HTR-8/SVneo (cell line): Measurements from ENCODE around the gene ZNF569.
A peak's percentile ranks its signal among the peaks of the same experiment; 100 is the strongest.

ENCODE experiments used
- DNase-seq: peaks from one replicate; pipeline ENCODE4 v3.0.0; 2011; ENCODE audit warnings: low spot score, mixed read lengths; ENCODE audit not compliant: insufficient read length
- FAIRE-seq: peaks from 2 replicates; lab custom pipeline; 2011; peaks lifted over from hg19 to GRCh38; lab: Jason Lieb, UNC

ZNF569 gene

DNA sequence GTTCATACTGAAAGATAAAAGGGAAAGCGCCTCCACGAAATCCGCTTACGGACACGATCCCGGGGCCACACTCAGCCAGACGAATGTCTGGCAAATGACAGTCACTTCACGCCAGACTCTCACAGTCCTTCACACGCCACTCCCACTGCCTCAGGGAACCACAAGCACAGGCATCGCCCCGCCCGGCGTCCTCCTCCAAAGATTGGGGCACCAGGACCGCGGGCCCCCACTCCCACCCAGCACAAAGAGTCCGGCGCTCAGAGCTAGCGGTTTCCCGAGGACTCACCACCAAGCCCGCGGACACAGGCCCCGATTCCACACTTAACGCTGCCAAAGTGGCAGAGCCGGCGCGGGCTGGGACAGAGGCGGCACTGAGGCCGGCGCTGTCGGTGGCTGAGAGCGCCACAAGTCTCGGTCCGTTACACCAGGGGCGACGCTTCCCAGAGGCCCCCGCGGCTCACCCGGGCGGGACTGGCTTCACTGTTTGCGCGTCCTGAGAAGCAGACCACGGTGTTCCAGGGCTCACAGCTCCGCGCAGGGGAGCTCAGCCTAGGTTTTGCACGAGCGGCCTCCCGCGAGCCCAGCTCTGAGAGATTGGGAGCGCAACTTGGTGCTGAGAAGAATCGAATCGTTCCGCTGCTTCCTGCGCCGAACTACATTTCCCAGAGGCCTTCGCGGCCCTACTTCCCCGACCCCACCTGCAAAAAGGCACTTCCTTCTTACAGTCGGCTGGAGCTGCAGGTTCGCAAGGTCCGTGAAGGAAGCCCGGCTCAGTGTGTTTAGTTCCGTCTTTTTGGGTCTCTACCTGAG, at the start of gene ZNF569:
ZNF569 (minus strand) TSS at position 647 of the 810 bp plus-strand sequence. CDS start 22,523 bp downstream, outside the sequence.
- DNase-seq (peak; percentile 85), FAIRE-seq (peak; percentile 94)

- FAIRE-seq (no peak), DNase-seq (no peak)
Observed at GRCh38 chr19:37513397-37513796, 46.2 kb upstream of the ZNF569 start.

DNA sequence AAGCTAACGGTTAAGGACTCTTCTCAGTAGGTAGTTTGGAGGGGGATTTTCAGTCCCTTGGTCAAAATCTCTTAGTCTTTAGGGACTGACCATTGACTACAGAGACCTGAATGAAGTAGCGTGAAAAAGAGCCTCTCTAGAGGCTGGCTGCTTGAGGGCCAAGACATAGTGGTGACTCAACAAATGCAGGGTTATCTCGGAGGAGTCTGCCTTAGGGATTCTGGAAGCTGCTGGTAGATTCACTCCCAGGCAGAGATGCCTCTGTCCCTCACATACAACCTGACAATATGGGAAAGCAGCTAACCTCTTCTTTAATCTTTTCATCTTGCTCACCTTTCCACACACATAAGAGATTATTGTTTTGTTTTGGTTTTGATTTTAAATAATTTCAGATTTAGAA, 44.6 kb upstream of the ZNF569 start:
- DNase-seq (no peak), FAIRE-seq (no peak)

GRCh38 chr19:37511186-37511585, 43.9 kb upstream of the ZNF569 start:
- FAIRE-seq (no peak), DNase-seq (no peak)

DNA sequence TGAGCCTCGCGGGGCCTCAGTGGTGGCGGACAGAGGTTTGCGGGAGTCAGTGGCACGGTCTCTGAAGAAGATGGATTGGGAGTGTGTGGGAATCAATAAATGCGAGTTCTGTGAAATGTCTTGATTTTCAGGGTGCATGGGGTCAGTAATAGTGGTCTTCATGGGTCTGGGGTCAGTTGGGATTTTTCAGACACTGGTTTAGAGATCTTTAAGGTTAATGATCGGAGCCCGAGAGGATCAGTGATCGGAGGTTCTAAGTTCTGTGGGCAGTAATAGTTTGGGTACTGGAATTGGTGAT, 39.9 kb upstream of the ZNF569 start:
- FAIRE-seq (no peak), DNase-seq (no peak)

GRCh38 chr19:37506387-37507166, 39.3 kb upstream of the ZNF569 start, which contains the start of gene ZNF793:
Gene ZNF793, plus strand, starts transcription at chr19:37506939. Its CDS starts 16,501 bp downstream, at chr19:37523440.
- FAIRE-seq (peak; percentile 64), DNase-seq (peak; percentile 42)

DNA sequence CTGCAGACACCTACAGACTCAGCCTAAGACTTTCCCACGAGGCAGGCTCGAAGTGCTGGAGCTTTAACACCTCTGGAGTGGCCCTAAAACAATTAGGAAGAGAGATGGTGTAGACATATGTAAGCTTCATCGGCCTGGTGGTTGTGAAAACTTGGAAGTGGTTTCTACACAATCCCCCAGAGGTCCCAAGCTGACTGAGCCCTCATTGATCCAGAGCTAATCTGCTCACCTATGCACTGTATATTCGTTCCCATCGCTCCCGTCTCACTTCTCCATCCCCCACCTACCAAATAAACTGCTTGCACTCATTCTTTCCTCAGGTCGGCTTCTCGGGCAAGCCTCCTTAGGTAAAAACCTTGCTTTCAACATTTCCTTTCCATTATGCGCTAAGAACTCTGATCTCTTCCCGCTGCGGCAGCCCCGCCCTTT, 38.7 kb upstream of the ZNF569 start:
- DNase-seq (no peak), FAIRE-seq (peak; percentile 83)

DNA sequence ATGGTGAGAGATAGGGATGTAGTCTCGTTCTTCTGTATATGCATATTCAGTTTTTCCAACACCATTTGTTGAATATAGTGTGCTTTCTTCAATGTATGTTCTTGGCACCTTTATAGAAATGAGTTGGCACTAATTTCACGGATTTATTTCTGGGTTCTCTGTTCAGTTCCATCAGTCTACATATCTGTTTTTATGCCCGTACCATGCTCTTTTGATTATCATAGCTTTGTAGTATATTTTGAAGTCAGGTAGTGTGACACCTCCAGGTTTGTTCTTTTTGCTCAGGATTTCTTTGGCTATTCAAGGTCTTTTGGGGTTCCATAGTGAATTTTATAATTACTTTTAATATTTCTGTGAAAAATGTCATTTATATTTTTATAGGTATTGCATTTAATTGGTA, 25.0 kb upstream of the ZNF569 start:
- FAIRE-seq = no peak
- DNase-seq = no peak

DNA sequence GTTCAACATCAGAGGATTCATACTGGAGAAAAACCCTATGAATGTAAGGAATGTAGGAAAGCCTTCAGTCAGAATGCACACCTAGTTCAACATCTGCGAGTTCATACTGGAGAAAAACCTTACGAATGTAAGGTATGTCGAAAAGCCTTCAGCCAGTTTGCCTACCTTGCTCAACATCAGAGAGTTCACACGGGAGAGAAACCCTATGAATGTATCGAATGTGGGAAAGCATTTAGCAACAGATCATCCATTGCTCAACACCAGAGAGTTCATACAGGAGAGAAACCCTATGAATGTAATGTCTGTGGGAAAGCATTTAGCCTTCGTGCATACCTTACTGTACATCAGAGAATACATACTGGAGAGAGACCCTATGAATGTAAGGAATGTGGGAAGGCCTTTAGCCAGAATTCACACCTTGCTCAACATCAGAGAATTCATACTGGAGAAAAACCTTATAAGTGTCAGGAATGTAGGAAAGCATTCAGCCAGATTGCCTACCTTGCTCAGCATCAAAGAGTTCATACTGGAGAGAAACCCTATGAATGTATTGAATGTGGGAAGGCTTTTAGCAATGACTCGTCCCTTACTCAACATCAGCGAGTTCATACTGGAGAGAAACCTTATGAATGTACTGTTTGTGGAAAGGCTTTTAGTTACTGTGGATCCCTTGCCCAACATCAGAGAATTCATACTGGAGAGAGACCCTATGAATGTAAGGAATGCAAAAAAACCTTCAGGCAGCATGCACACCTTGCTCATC, 17.3 kb upstream of the ZNF569 start:
- FAIRE-seq = no peak
- no peak for DNase-seq

GRCh38 chr19:37472165-37472564, 4.9 kb upstream of the ZNF569 start:
- DNase-seq (no peak), FAIRE-seq (no peak)

DNA sequence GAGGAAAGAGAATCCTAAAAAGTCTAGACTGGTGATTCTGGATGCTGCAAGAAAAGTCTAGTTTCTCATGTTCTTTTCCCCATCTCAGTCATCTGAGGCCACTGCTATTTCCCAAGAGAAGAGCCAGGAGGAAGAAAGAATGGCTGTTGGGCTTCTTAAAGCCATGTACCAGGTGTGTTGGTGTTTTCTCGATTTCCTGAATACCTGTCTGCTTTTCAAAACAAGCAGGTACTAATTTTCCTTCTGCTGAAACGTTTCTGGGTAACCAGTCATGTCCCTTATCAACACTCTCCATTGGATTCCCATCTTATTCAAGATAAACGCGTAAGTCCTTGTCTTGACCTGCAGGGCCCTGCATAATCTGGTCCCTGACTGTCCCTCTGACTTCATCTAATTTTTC, 3.0 kb upstream of the ZNF569 start:
- no peak for FAIRE-seq
- no peak for DNase-seq

- FAIRE-seq (peak; percentile 48), DNase-seq (peak; percentile 52)
Observed at GRCh38 chr19:37468961-37469777, 1.9 kb upstream of the ZNF569 start, which contains the start of gene ZNF570. Gene ZNF570, plus strand, starts transcription at chr19:37469356. Its CDS starts 999 bp downstream, at chr19:37470355.

DNA sequence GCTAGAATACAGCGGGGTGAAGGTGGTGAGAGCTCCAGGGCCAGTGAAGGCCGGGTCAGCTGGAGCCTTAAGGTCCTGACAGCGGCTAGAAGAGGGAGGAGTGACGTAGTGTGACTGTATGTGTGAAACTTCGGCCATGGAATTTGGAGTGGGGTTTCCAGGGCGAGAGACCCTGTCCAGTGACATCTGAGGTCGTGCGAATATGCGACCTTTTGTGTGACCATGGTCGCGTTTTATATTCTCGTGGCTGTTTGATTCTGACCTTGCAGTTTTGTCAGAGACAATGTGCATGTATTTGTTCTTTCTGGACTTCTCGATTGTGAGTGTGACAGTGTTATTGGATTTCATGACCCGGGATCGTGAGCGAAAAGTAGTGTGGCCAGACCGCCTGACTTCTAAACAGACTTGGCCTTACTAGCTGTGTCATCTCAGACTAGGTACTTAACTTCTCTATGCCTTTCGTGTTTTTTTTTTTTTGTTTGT, 405 bp upstream of the ZNF569 start:
- no peak for DNase-seq
- FAIRE-seq = no peak

DNA sequence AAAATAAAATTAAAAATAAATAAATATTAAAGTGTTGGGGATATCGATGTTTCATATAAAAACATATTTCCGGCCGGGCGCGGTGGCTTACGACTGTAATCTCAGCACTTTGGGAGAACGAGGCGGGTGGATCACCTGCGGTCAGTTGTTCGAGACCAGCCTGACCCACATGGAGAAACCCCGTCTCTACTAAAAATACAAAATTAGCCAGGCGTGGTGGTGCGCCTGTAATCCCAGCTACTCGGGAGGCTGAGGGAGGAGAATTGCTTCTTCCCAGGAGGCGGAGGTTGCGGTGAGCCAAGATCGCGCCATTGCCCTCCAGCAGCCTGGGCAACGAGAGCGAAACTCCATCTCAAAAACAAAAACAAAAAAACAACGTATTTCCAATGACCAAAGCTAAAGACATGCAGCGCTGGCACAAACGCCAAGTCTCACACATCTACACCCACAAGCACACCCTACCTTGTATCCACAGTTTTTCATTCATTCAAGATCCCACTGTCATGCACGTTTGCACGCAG, 907 bp downstream of the ZNF569 start:
- DNase-seq = no peak
- FAIRE-seq = no peak

DNA sequence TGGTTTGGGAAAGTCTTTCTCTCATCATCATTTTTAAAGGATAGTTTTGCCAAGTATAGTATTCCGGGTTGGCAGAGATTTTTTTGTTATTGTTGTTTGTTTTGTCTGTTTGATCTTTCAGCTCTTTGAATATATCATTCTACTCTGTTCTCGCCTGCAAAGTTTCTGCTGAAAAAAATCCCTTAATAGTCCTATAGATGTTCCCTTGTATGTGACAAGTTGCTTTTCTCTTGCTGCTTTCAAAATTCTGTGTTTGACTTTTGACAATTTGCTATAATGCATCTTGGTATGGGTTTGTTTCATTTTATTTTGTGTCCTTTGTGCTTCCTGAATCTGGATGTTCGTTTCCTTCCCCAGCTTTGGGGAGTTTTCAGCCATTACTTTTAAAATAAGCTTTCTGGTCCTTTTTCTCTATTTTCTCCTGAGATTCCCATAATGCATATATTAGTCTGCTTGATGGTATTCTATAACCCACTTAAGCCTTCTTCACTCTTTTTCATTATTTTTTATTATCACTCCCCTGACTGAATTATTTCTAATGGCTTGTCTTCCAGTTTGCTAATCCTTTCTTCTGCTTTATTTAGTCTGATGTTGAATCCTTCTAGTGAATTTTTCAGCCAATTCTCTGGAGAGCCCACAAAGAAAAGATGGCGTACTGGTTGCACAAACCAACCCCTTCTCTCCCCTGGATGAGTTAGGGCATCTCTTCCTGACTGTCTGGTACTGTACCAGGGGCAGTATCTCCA, 14.6 kb downstream of the ZNF569 start:
- DNase-seq = no peak
- no peak for FAIRE-seq

DNA sequence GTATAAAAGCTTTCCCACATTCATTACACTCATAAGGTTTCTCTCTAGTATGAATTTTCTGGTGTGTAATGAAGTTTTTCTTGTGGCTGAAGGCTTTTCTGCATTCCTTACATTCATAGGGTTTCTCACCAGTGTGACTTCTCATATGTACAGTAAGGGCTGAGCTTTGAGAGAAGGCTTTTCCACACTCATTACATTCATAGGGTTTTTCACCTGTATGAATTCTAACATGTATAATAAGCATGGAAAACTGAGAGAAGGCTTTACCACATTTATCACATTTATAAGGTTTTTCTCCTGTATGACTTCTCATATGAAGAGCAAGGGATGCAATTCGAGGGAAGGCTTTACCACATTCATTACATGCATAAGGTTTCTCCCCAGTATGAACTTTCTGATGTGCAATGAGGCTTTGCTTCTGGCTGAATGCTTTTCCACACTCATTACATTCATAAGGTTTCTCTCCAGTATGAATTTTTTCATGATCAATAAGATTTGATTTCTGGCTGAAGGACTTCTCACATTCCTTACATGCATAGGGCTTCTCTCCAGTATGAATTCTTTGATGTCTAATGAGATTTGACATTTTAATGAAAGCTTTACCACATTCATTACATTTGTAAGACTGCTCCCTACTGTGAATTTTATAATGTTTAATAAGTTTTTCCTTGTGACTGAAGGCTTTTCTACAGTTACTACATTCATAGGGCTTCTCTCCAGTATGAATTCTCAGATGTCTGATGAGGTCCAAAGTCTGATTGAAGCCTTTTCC, 53.7 kb downstream of the ZNF569 start:
- no peak for DNase-seq
- no peak for FAIRE-seq

DNA sequence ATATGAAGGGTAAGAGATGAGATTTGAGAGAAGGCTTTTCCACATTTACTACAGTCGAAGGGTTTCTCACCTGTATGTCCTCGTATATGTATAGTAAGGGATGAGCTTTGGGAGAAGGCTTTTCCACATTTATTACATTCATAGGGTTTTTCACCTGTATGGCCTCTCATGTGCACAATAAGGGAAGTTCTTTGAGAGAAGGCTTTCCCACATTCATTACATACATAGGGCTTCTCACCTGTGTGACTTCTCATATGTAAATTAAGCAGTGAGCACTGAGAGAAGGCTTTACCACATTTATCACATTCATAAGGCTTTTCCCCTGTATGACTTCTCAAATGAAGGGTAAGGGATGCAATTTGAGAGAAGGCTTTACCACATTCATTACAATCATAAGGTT, 54.5 kb downstream of the ZNF569 start:
- DNase-seq (no peak), FAIRE-seq (no peak)
